ENCODE results near the gene GRID1.

Gene GRID1

DNA sequence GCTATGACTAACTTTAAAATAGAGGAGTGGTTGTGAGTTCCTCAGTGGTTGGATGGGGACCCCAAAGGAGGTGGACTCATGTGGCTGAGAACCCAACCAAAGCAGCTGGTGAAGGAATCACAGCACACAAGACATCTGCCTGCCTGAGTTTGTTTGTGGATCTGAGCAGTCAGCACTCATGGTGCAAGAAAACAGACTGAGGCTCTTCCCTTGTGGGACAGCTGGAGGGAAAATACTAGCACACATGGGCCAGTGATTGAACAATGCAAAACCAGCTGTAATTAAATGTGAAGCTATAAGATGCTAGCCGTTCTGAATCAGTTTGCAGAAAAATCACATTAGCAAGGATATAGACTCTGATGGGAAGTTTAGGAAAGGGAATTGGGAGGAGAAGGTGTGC lies 707.3 kb downstream of the GRID1 start:
- DNase-seq: no peak

DNA sequence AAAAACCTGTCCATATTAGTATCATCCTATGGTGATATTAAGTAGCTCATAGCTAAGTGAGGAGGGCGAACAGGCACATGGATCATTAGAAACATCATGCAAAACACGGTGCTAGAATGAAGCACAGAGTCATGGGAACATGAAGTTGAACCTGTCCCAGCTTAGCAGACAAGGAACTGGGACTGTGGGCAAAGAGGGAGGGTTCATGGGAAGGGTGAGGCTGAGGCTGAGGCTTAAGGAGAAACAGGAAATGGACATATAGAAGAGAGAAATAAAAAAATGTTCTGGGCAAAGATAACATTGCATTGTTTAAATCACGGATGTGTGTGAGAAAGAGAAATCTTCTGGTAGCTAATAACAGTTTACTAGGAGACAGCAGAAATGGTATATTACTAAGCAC lies 708.1 kb downstream of the GRID1 start:
- DNase-seq: no peak

GRCh38 chr10:85657476-85658113 lies 709.0 kb downstream of the GRID1 start:
- no peak for DNase-seq

GRCh38 chr10:85655411-85655810 lies 711.2 kb downstream of the GRID1 start:
- no peak for DNase-seq

- DNase-seq: no peak
These were observed 715.1 kb downstream of the GRID1 start for GRCh38 chr10:85651497-85651882.

- no peak for DNase-seq
These were observed 715.7 kb downstream of the GRID1 start for GRCh38 chr10:85650791-85651496.

DNA sequence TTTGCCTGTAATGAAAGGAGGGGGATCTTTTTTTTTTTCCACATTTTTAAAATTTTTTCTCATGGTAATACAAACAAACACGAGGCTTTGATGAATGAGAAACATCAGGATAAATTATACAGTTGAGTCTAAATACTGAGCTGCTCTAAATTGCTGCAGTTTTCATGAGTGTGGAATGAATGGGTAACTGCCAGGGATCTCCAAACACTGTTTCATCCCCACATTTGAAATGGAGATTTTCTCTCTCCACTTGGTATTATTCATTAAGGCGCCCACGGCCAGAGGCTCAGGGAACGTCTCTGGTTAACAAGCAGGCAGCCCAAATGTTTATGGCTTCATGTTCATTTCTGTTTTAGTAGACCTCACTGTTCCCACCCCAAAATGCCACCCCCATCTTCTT lies 717.1 kb downstream of the GRID1 start:
- no peak for DNase-seq

- DNase-seq: no peak
These were observed 718.3 kb downstream of the GRID1 start for GRCh38 chr10:85648279-85648754.

DNA sequence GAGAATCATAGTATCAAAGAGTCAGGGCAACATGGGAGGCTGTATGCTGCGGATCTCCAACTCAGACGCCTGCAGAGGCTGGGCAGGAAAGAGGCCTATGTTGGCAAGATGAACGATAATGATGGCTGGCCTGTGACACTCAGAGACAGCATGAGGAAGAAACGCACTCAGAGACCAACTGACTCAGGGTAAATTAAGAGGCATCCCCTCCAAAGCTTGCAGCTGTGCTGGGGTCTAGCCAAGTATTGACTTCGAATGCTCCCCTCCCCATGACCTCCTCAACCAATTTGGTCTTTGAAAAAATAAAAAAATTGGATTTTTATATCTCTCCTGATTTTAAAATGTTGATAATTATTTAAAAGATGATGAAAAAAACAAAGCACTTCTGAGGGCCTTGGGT lies 718.9 kb downstream of the GRID1 start:
- DNase-seq: no peak

DNA sequence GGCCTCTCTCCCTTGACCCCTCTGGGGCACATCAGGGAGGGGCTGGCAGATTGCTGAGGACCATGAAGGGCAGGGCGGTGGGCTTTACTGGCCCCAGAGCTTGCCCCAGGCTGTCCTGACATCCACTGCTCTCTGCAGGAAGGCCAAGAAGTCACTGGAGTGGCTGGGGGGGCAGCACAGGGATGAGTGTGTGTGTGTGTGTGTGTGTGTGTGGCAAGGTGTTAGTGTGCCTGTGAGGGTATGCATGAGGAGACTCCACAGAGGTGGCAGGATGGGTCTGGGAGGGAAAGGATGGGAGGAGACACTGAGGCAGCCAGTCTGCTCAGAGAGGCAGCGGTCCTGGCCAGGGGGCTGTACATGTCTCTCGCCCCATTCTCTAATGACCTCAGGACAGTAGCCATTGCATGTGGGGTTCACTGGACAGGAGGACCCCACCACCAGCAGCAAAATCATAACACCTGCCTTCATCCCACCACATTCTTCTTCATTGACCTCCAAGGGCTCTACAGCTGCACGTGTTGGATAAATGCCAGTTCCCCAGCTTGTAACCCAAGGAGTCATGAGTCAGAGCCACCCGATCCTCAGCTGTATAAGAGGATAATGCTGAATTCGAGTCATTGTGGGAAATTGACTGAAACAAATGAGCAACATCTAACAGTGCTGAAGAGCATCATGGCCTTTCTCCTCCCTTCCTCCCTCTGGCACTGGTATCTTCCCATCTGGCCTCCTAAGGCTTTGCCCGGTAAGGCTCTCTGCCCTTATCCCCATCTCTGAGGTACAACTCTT lies 720.5 kb downstream of the GRID1 start:
- no peak for DNase-seq

DNA sequence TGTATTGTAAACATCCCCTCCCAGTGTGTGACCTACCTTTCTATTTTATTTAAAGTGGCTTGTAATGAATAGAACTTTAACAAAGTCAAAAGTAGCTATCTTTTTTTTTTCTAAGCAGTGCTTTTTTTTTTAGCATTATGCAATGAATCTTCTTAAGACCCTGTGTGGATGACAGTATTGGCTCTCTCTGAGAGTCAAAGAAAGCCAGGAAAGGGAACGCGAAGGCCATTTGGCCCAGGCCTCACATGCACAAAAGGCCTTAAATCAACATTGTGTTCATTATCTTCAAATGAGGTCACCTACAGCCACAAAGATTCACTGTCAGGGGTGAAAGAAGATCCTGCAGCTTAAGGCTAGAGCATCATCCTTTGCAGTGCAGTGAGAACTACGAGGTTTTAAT lies 721.5 kb downstream of the GRID1 start:
- no peak for DNase-seq

- DNase-seq: no peak
These were observed 722.6 kb downstream of the GRID1 start for GRCh38 chr10:85643845-85644525.

- DNase-seq: no peak
These were observed 723.3 kb downstream of the GRID1 start for GRCh38 chr10:85643171-85643844.

- DNase-seq: no peak
These were observed 724.0 kb downstream of the GRID1 start for GRCh38 chr10:85642421-85643170.

DNA sequence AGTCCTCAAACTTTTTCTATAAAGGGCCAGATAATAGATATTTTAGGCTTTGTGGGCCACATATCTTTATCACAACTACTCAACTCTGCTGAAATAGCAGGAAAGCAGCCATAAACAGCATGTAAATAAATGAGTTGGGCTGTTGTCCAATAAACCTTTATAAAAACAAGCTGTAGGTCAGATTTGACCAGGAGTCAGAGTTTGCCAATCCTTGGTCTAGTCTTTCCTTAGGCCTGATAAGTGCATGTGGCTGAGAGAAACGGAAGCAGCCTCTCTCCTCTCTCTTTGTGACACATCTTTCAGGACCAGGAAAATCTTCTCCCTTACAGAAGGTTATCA lies 724.5 kb downstream of the GRID1 start:
- DNase-seq: no peak

DNA sequence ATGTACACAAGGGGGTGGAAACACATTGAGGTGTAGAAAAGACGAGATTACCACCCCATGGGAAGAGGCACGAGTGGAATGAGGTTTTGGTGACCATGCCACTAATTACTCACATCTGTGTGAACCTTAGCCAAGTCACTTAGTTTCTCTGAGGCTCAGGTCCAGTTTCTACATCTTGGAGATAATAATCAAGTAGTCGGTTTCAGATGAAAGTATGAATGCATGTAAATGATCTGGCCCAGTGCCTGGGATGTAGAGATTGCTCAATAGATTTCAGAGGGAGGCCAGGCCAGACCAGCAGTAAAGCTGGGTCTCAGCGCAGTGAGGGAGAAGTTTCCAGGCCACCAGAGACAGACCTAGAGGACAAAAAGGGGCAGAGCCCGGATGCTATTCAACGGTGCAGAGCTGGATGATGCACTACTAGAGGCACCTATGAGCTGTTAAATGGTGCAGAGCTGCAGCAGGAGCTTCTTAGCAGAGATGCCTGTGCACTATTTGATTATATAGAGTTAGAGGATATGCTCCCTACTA lies 725.1 kb downstream of the GRID1 start:
- DNase-seq: no peak

DNA sequence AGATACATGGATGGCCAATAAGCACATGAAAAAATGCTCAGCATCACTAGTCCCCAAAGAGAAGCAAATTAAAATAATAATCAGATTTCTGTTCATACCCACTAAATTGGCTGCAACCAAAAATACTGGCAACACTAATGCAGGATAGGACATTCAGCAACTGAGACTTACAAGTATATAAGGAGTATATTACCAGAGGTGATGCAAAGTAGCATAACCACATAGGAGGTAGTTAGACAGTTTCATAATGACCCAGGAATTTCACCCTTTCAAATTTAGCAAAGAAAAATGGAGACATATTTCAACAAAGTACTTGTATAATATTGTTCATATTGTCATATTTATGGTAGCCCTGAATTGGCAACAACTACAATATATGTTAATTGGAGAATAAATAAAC lies 727.8 kb downstream of the GRID1 start:
- DNase-seq: no peak

GRCh38 chr10:85635650-85636049 lies 730.9 kb downstream of the GRID1 start:
- no peak for DNase-seq

DNA sequence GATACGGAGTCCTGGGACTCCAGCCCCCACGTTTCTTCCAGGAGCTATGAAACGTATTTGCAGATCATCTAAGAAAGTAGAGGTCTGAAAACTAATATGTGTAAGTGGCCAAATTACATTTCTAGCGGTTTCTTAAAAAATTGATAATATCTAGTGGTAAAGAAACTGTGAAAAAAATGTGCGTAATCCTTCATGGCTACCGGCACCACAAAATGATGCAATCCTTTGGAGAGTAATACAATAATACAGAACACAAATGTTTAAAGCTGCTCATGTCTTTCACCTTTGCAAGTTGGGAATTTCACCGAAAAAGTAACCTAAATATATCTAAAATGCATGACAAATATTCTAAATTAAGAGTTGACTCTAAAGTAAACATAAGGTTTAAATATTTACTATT lies 742.1 kb downstream of the GRID1 start:
- no peak for DNase-seq

- DNase-seq: no peak
These were observed 742.8 kb downstream of the GRID1 start for GRCh38 chr10:85623758-85624157.

- no peak for DNase-seq
These were observed 743.3 kb downstream of the GRID1 start for GRCh38 chr10:85623342-85623741.

- no peak for DNase-seq
These were observed 744.2 kb downstream of the GRID1 start for GRCh38 chr10:85622425-85622824.

Measured in NCI-H774 (cell line).